BLaER1 treated with 17β-estradiol and CSF1 and Interleukin-3, amounts not matched to agents 10 nM and 100 nM (cell line): Measurements from ENCODE around the gene BANP.
A peak's percentile ranks its signal among the peaks of the same experiment; 100 is the strongest.

Source experiments
- H3K27ac ChIP-seq, 11 experiments: shearing (Covaris generic); formaldehyde crosslinking; 2 replicates each; pipeline ENCODE4 v1.8.1; 2022
- H3K27me3 ChIP-seq, 11 experiments: shearing (Covaris generic); formaldehyde crosslinking; 2 replicates each; pipeline ENCODE4 v1.8.1; 2022
- H3K36me3 ChIP-seq, 11 experiments: shearing (Covaris generic); formaldehyde crosslinking; 2 replicates each; pipeline ENCODE4 v1.8.1; 2022
- H3K4me1 ChIP-seq, 10 experiments: shearing (Covaris generic); formaldehyde crosslinking; 2 replicates each; pipeline ENCODE4 v1.8.1; 2022
- H3K4me2 ChIP-seq, 11 experiments: shearing (Covaris generic); formaldehyde crosslinking; 2 replicates each; pipeline ENCODE4 v1.8.1; 2022
- H3K4me3 ChIP-seq, 10 experiments: shearing (Covaris generic); formaldehyde crosslinking; 2 replicates each; pipeline ENCODE4 v1.8.1; 2022
- H3K9ac ChIP-seq, 11 experiments: shearing (Covaris generic); formaldehyde crosslinking; 2 replicates each; pipeline ENCODE4 v1.8.1; 2022
- H3K9me3 ChIP-seq, 11 experiments: shearing (Covaris generic); formaldehyde crosslinking; replicated peaks in 1 of 11; 2 replicates each; pipeline ENCODE4 v1.8.1; 2022
- H4K20me1 ChIP-seq, 11 experiments: shearing (Covaris generic); formaldehyde crosslinking; 2 replicates each; pipeline ENCODE4 v1.8.1; 2022
- Cebpa-rat ChIP-seq, 11 experiments: shearing (Covaris generic); IDR thresholded peaks; 2 replicates each; pipeline ENCODE4 v1.8.1; 2022

The BANP gene

DNA sequence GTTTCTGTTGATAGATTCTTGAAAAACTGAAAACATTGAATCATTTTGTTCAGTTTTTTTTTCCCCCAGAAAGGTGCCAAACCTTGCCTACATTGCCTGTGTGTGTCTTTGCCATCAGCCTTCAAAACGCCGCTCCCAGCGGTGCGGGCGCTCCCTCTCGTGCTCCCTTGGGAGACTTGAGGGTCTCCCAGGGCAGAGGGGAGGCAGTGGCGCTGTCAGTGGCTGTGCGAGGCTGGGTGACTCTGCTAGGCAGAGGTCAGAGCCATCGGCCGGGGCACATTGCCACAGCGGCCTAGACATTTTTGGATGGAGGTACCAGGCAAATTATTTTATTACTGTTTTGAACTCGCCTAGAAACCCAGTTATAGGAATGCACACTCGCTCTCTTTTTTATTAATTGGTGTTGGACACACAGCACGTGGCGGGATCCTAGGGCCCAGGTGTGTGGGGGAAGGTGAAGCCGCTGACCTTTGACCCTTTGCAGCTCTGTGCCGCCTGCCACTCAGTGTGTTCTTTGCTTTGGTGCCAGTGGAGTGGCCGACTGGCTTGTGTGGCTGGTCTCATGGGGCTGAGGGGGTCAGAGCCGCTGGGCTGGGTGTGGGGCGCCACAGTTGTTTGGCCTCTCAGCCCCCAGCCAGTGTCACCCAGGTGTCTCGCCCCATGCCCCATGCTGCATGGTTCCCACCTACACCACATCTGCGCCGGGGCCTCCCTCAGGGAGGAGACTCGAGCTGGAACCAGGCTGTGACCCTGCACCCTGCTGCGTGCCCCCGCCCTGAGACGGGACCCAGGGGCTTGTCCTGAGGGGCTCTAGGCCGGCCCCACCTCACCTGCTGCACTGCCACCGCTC, 115.7 kb downstream of the BANP start:
- H3K36me3 ChIP-seq: peaks cover 0 to 42% (median 24%) of the 10 kb centered on the region in 11 experiments; a peak in 19 of 22 replicates
- H4K20me1 ChIP-seq: peaks cover 0 to 41% (median 0%) of the 10 kb centered on the region in 11 experiments; a peak in 5 of 22 replicates
- H3K27ac ChIP-seq: peak overlapping the region in 8 of 11 experiments; percentile 57 to 88 (median 80); a peak in 17 of 22 replicates
- peaks cover 50 to 100% (median 97%) of the 10 kb centered on the region in 10 experiments for H3K4me1 ChIP-seq
- H3K4me3 ChIP-seq: peak overlapping the region in 5 of 10 experiments; percentile 26 to 42 (median 34); a peak in 6 of 20 replicates
- TF ChIP-seq Cebpa-rat (IDR thresholded peaks at IDR 0.05): no peak
- peak overlapping the region; percentile 56 to 98 (median 97) for H3K4me2 ChIP-seq
- peak overlapping the region; percentile 4 to 81 (median 66); a peak in 20 of 22 replicates for H3K9ac ChIP-seq
- no peaks in the 10 kb centered on the region for H3K9me3 ChIP-seq
- peaks cover 0 to 12% (median 0%) of the 10 kb centered on the region in 11 experiments; a peak in 4 of 22 replicates for H3K27me3 ChIP-seq

DNA sequence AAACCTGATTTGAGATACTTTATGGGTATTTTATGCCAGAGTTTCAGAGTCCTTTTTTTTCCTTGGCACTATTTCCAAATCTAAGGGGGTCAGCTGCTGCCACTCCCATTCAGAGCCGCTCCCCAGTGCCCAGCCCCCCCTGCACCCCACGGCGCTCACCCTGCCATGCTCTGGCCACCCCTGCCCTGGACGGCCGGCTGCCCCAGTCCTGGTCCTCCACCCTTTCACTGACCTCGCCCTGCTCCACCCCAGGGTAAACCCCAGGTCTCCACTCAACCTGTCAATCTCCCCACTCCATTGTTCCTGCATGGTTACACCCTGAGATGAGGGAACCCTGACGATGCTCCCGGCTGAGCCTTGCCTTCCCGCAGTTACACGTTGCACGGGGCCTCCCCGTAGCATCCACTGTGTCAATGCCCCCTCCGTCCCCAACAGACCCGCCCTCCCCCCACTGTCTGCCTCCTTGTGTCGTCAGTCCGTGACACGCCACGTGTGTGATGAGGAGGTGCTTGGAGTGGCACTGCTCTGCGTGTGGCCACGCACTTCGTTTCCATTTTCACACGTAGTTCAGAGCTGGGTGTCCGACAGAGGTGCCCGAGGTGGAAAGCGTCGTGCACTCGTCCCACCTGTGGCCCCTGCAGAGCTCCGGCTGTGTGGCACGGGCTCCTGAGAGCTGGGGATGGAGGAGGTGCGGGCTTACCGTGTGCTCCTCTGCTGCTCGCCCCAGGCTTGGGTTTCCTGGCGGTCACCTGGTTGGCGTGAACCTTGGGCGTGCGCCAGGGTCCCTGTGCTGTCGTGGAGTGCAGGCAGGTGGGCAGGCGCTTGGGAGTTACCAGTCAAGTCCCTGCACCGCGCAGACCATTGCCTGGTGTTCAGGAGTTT, 116.5 kb downstream of the BANP start:
- H3K27ac ChIP-seq: peak overlapping the region in 9 of 11 experiments; percentile 44 to 88 (median 77); a peak in 17 of 22 replicates
- H3K27me3 ChIP-seq: peaks cover 0 to 12% (median 0%) of the 10 kb centered on the region in 11 experiments; a peak in 4 of 22 replicates
- peaks cover 50 to 100% (median 96%) of the 10 kb centered on the region in 10 experiments for H3K4me1 ChIP-seq
- H4K20me1 ChIP-seq: peaks cover 0 to 39% (median 0%) of the 10 kb centered on the region in 11 experiments; a peak in 5 of 22 replicates
- H3K9me3 ChIP-seq: no peaks in the 10 kb centered on the region
- H3K36me3 ChIP-seq: peaks cover 7 to 45% (median 24%) of the 10 kb centered on the region in 11 experiments; a peak in 21 of 22 replicates
- H3K4me2 ChIP-seq: peak overlapping the region; percentile 75 to 98 (median 97)
- peak overlapping the region in 7 of 10 experiments; percentile 12 to 54 (median 42); a peak in 14 of 20 replicates for H3K4me3 ChIP-seq
- peak overlapping the region in 10 of 11 experiments; percentile 28 to 81 (median 67); a peak in 18 of 22 replicates for H3K9ac ChIP-seq
- TF ChIP-seq Cebpa-rat (IDR thresholded peaks at IDR 0.05): no peak

DNA sequence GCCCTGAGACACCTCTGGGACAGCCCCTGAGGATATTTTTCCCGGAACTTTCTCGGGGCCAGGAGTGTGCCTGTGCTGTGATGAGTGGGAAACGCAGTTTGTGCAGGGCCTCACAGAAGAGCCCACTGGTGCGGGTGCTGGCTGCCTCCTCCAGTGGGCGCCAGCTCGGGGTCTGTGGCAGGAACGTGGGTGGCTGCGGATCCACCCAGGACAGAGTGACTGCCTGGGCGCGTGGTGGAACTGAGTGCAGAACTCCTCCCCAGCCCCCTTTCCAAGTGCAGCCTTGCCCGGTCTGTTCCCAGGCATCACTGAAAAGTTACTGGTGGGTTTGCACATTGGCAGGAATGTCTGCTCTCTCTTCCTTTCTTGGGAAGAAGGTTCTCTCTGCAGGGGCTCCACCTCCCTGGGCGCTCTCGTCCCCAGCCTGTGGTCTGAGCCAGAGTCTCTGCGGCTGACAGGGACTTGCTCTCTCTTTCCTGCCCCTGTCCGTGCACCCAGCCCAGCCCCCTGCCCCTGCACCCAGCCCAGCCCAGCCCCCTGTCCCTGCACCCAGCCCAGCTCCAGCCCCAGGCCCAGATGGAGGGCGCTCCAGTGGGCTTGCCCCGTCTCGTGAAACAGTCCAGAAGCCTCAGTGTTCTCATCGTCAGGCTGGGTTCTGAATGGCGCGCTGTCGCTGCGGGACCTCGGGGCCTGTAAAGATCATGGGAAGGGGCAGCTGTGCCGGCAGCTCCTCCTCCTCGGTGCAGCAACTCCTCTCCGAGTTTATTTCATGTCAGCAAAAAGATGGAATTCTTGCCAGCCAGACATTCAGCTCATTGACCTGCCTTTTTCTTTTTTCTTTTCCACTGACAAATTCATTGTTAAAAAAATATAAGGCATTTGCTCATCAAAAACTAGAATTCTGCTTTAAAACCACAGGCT, 117.5 kb downstream of the BANP start:
- peak overlapping the region in 7 of 10 experiments; percentile 12 to 54 (median 42); a peak in 14 of 20 replicates for H3K4me3 ChIP-seq

DNA sequence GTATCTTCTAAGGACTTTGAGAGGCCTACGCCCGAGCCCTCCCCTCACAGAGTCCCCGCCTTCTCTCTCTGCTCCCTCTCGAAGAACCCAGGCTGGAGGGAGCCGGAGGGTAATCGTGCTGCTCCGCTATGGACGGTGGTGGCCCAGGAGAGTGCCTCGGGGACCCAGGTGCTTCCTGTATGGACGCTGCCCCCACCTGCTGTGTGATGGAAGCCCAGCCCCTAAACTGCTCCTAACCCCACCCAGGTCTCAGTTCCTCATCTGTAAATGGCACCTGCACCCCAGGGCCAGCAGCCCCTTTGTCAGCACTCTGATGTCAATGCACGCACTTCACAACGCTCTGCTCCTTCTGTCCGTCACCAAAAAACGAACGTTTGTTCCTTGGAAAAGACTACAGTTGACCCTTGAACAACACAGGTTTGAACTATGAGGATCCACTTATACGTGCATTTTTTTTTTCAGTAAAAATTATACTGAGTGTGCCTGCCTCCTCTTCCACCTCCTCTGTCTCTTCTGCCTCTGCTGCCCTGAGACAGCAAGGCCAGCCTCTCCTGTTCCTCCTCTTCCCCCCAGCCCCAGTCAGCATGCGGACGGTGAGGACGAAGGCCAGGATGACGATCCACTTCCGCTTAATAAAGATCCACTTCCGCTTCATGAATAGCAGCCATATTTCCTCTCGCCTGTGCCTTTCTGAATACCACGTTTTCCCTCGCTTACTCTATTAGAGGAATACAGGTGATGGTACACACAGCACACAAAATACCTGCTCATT, 118.3 kb downstream of the BANP start:
- peak overlapping the region in 5 of 10 experiments; percentile 27 to 54 (median 40); a peak in 6 of 20 replicates for H3K4me3 ChIP-seq
- peak overlapping the region; percentile 75 to 98 (median 97) for H3K4me2 ChIP-seq
- peaks cover 7 to 51% (median 34%) of the 10 kb centered on the region in 11 experiments; a peak in 20 of 22 replicates for H3K36me3 ChIP-seq
- TF ChIP-seq Cebpa-rat (IDR thresholded peaks at IDR 0.05): no peak
- H3K9ac ChIP-seq: peak overlapping the region in 9 of 11 experiments; percentile 29 to 81 (median 68); a peak in 17 of 22 replicates
- peaks cover 0 to 12% (median 0%) of the 10 kb centered on the region in 11 experiments; a peak in 4 of 22 replicates for H3K27me3 ChIP-seq
- H3K27ac ChIP-seq: peak overlapping the region in 10 of 11 experiments; percentile 35 to 88 (median 76); a peak in 19 of 22 replicates
- H4K20me1 ChIP-seq: peaks cover 0 to 34% (median 0%) of the 10 kb centered on the region in 11 experiments; a peak in 5 of 22 replicates
- peaks cover 50 to 89% (median 81%) of the 10 kb centered on the region in 10 experiments for H3K4me1 ChIP-seq
- no peaks in the 10 kb centered on the region for H3K9me3 ChIP-seq

More for the DNA sequence above, 117.5 kb downstream of the BANP start:
- Histone ChIP-seq H3K4me2 (peak overlapping the region; percentile 75 to 98 (median 97)), H3K36me3 (peaks cover 7 to 52% (median 29%) of the 10 kb centered on the region in 11 experiments; a peak in 20 of 22 replicates), H4K20me1 (peaks cover 0 to 34% (median 0%) of the 10 kb centered on the region in 11 experiments; a peak in 5 of 22 replicates), H3K9ac (peak overlapping the region in 10 of 11 experiments; percentile 28 to 81 (median 67); a peak in 18 of 22 replicates), H3K9me3 (no peaks in the 10 kb centered on the region), H3K27ac (peak overlapping the region in 9 of 11 experiments; percentile 44 to 88 (median 77); a peak in 17 of 22 replicates), H3K4me1 (peaks cover 50 to 92% (median 88%) of the 10 kb centered on the region in 10 experiments), H3K27me3 (peaks cover 0 to 12% (median 0%) of the 10 kb centered on the region in 11 experiments; a peak in 4 of 22 replicates)
- no peak for TF ChIP-seq Cebpa-rat (IDR thresholded peaks at IDR 0.05)

DNA sequence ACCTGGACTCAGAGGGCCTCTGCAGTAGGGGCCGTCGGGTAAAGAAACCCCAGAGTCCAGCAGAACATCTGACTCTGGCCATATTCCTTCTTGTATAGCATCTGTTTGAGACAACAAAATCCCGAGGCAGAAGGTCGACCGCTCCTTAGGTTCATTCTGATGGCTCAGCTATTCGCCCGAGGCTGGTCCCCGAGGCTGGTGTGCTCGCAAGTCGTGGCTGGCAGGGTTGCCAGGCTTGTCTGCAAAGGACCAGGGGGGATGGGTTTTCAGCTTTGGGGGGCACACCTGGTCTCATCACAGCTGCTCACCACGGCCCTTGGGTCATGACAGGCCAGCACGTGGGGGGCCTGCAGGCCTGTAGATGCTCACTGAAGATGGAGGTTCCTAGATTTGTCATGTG, 119.1 kb downstream of the BANP start:
- Histone ChIP-seq H3K36me3 (peaks cover 7 to 58% (median 29%) of the 10 kb centered on the region in 11 experiments; a peak in 20 of 22 replicates), H3K27ac (peak overlapping the region in 10 of 11 experiments; percentile 35 to 88 (median 76); a peak in 19 of 22 replicates), H3K4me1 (peaks cover 50 to 89% (median 80%) of the 10 kb centered on the region in 10 experiments), H3K9ac (peak overlapping the region in 6 of 11 experiments; percentile 64 to 81 (median 75); a peak in 10 of 22 replicates), H3K4me3 (no peak overlapping the region), H3K9me3 (no peaks in the 10 kb centered on the region), H4K20me1 (peaks cover 0 to 27% (median 0%) of the 10 kb centered on the region in 11 experiments; a peak in 5 of 22 replicates), H3K27me3 (peaks cover 0 to 5% (median 0%) of the 10 kb centered on the region in 11 experiments; a peak in 3 of 22 replicates), H3K4me2 (peak overlapping the region; percentile 75 to 98 (median 97))
- TF ChIP-seq Cebpa-rat (IDR thresholded peaks at IDR 0.05): no peak

DNA sequence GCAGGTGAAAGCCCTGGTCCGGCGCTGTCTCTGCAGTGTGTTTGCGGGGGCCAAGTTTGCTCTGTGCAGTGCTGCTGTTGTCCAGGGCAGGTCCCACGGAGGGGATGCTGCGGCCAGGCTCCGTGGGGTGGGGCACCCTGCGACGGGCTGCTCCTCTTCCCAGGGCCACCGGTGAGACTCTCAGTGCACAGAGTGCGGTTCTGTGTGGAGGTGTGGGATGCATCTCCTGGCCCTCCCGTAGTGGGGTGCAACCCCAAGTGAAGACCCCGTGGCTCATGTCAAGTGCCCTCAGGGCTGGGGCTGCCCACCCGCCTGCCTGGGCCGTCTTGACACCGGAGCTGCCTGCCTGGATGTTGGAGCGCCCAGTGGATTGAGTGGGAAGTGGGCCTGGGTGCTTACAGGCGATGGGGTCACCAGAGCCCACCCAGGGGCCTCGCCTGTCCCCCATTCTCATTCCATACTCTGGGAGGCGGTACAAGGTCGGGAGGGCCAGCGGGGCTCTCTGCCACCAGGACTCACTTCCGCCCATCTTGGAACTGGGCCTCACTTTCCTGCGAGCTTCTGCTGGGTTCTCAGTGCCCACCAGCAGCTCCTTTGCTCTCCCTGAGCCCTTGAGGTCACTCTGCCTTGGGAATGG, 119.9 kb downstream of the BANP start:
- H3K27ac ChIP-seq: peak overlapping the region in 7 of 11 experiments; percentile 12 to 88 (median 28); a peak in 10 of 22 replicates
- H3K27me3 ChIP-seq: peaks cover 0 to 5% (median 0%) of the 10 kb centered on the region in 11 experiments; a peak in 2 of 22 replicates
- H3K36me3 ChIP-seq: peaks cover 7 to 62% (median 27%) of the 10 kb centered on the region in 11 experiments; a peak in 20 of 22 replicates
- no peak for TF ChIP-seq Cebpa-rat (IDR thresholded peaks at IDR 0.05)
- H3K9me3 ChIP-seq: no peaks in the 10 kb centered on the region
- H4K20me1 ChIP-seq: peaks cover 0 to 20% (median 0%) of the 10 kb centered on the region in 11 experiments; a peak in 5 of 22 replicates
- H3K4me3 ChIP-seq: no peak overlapping the region; a peak in 1 of 20 replicates
- peak overlapping the region in 5 of 11 experiments; percentile 27 to 77 (median 53); a peak in 8 of 22 replicates for H3K9ac ChIP-seq
- peaks cover 46 to 89% (median 80%) of the 10 kb centered on the region in 10 experiments for H3K4me1 ChIP-seq
- H3K4me2 ChIP-seq: peak overlapping the region in 10 of 11 experiments; percentile 80 to 98 (median 97); a peak in 18 of 22 replicates
